Epithelial cell of prostate (primary cell): ENCODE results near the gene LRFN3.
"Not testable (repeated sequence)": the region's sequence is repeated elsewhere in the genome, so short reads cannot be mapped to it uniquely, and the experiment has no call there.

Experiments
- DNase-seq: peaks from one replicate; pipeline ENCODE4 v3.0.0-alpha.2; 2011; ENCODE audit warnings: low read depth, low spot score
- H3K27ac ChIP-seq: fragments of 450-650 bp; 2 replicates; pipeline ENCODE4 v1.5.1; 2017; ENCODE audit warnings: mild to moderate bottlenecking

LRFN3 gene

GRCh38 chr19:35937345-35938281, 1.4 kb downstream of the LRFN3 start:
- no peak for DNase-seq
- no peak overlapping the region for H3K27ac ChIP-seq

GRCh38 chr19:35938282-35939224, 2.4 kb downstream of the LRFN3 start:
- no peak overlapping the region for H3K27ac ChIP-seq
- no peak for DNase-seq

- no peak for DNase-seq
- H3K27ac ChIP-seq = no peak overlapping the region
Observed at GRCh38 chr19:35939307-35940077, 3.3 kb downstream of the LRFN3 start.

GRCh38 chr19:35940078-35940775, 4.1 kb downstream of the LRFN3 start:
- no peak overlapping the region for H3K27ac ChIP-seq
- no peak for DNase-seq

GRCh38 chr19:35940839-35941238, 4.7 kb downstream of the LRFN3 start:
- no peak for DNase-seq
- no peak overlapping the region for H3K27ac ChIP-seq

GRCh38 chr19:35942235-35942634, 6.1 kb downstream of the LRFN3 start:
- no peak for DNase-seq
- no peak overlapping the region for H3K27ac ChIP-seq

GRCh38 chr19:35943321-35944301, 7.4 kb downstream of the LRFN3 start:
- no peak overlapping the region for H3K27ac ChIP-seq
- no peak for DNase-seq

GRCh38 chr19:35944556-35944955, 8.4 kb downstream of the LRFN3 start:
- H3K27ac ChIP-seq = no peak overlapping the region
- DNase-seq = no peak

GRCh38 chr19:35945121-35945790, 9.1 kb downstream of the LRFN3 start:
- H3K27ac ChIP-seq = no peak overlapping the region
- no peak for DNase-seq

- no peak overlapping the region for H3K27ac ChIP-seq
- no peak for DNase-seq
Observed at GRCh38 chr19:35946203-35946602, 10.0 kb downstream of the LRFN3 start.

GRCh38 chr19:35949131-35949530, 13.0 kb downstream of the LRFN3 start:
- DNase-seq = no peak
- no peak overlapping the region for H3K27ac ChIP-seq

- H3K27ac ChIP-seq = no peak overlapping the region
- no peak for DNase-seq
Observed at GRCh38 chr19:35955881-35956634, 19.9 kb downstream of the LRFN3 start.

- H3K27ac ChIP-seq, DNase-seq: not testable (repeated sequence)
Observed at GRCh38 chr19:35957411-35957810, 21.2 kb downstream of the LRFN3 start.

GRCh38 chr19:35958660-35959039, 22.5 kb downstream of the LRFN3 start:
- no peak overlapping the region for H3K27ac ChIP-seq
- no peak for DNase-seq

GRCh38 chr19:35959040-35959967, 23.1 kb downstream of the LRFN3 start:
- no peak overlapping the region for H3K27ac ChIP-seq

GRCh38 chr19:35959968-35960320, 23.8 kb downstream of the LRFN3 start:
- H3K27ac ChIP-seq = no peak overlapping the region

More at GRCh38 chr19:35959040-35959967, 23.1 kb downstream of the LRFN3 start:
- no peak for DNase-seq

More at GRCh38 chr19:35959968-35960320, 23.8 kb downstream of the LRFN3 start:
- DNase-seq = no peak
